SK-N-MC (cell line): ENCODE measurements around the gene CABP2.
"Not testable (repeated sequence)": the region's sequence is repeated elsewhere in the genome, so short reads cannot be mapped to it uniquely, and the experiment has no call there.

Experiments
- EZH2 ChIP-seq: fragments of 200-600 bp; sonication (generic); IDR thresholded peaks from one replicate; pipeline ENCODE4 v1.6.1; 2017; ENCODE audit warnings: antibody characterized with exemption
- POLR2AphosphoS5 ChIP-seq: IDR thresholded peaks from 2 replicates; pipeline ENCODE4 v1.6.1; 2012; ENCODE audit warnings: mild to moderate bottlenecking, low read depth, low read length, borderline replicate concordance

- TF ChIP-seq EZH2, POLR2AphosphoS5: not testable (repeated sequence)
These were observed 11.7 kb downstream of the CABP2 start for GRCh38 chr11:67511558-67511957.
